Panc1 (cell line): ENCODE measurements around the gene RNASET2. TPM values are rescaled to one million over a fixed set of nuclear protein-coding genes. Genes with fewer than 3 reads are reported as not detected.

ENCODE experiments used
- ATAC-seq: fragments of 200-7000 bp; cut with Tn5 transposase; 2 replicates; pipeline ENCODE4 v1.9.1; 2020; ENCODE audit warnings: mild to moderate bottlenecking, moderate library complexity
- BruUV-seq: library from RNA; stranded (reverse); fragments of 400-500 nt; replicated peaks from 2 replicates; lab custom pipeline; 2021; lab: Mats Ljungman, UMichigan
- CTCF ChIA-PET: fragments of 300-600 bp; sonication (Branson Sonifier 250); formaldehyde crosslinking; loops from one replicate; lab custom pipeline; 2022; ENCODE audit warnings: antibody characterized with exemption; lab: Charles Lee
- POLR2A ChIA-PET: fragments of 300-600 bp; sonication (Branson Sonifier 250); formaldehyde crosslinking; loops from one replicate; lab custom pipeline; 2022; ENCODE audit warnings: antibody characterized with exemption; lab: Charles Lee
- DNase-seq: peaks from one replicate; pipeline ENCODE4 v3.0.0-alpha.2; 2010; ENCODE audit warnings: low read depth, low spot score
- H3K27ac ChIP-seq: 2 replicates; pipeline ENCODE4 v1.5.1; 2011; ENCODE audit warnings: mild to moderate bottlenecking, low read length, inconsistent platforms
- H3K27me3 ChIP-seq: fragments of 200-500 bp; sonication (Bioruptor generic); 2 replicates; pipeline ENCODE4 v1.6.0; 2014; ENCODE audit warnings: low read length, inconsistent platforms; ENCODE audit not compliant: control insufficient read depth, insufficient read depth
- H3K36me3 ChIP-seq: fragments of 200-500 bp; sonication (Bioruptor generic); 2 replicates; pipeline ENCODE4 v1.5.1; 2014; ENCODE audit warnings: inconsistent platforms, mild to moderate bottlenecking, low read length, moderate library complexity; ENCODE audit not compliant: control insufficient read depth, insufficient read depth
- H3K4me1 ChIP-seq: 2 replicates; pipeline ENCODE4 v1.5.1; 2011; ENCODE audit warnings: inconsistent platforms, mild to moderate bottlenecking, low read length, moderate library complexity; ENCODE audit not compliant: control insufficient read depth, insufficient read depth
- H3K4me3 ChIP-seq, 2 experiments: 2 replicates each; pipeline ENCODE4 v1.5.1; 2011 to 2012; ENCODE audit warnings: low read depth in 2 of 2, low read length in 2 of 2, mild to moderate bottlenecking in 2 of 2, inconsistent platforms in 1 of 2, moderate library complexity in 1 of 2
- H3K9me3 ChIP-seq: fragments of 200-500 bp; sonication (Bioruptor generic); 2 replicates; pipeline ENCODE4 v1.5.1; 2014; ENCODE audit warnings: low read depth, mild to moderate bottlenecking, inconsistent platforms, low read length, moderate library complexity; ENCODE audit not compliant: control insufficient read depth, insufficient read depth
- CTCF ChIP-seq: fragments of 450-650 bp; IDR thresholded peaks from 2 replicates; pipeline ENCODE4 v1.5.1; 2017; ENCODE audit warnings: mild to moderate bottlenecking
- POLR2AphosphoS5 ChIP-seq: IDR thresholded peaks from 2 replicates; pipeline ENCODE4 v1.6.1; 2012; ENCODE audit warnings: mild to moderate bottlenecking, low read depth, low read length, moderate library complexity
- REST ChIP-seq, 2 experiments: IDR thresholded peaks; 2 replicates each; pipeline ENCODE4 v1.6.1; 2011 to 2012; ENCODE audit warnings: low read depth in 2 of 2, control low read depth in 1 of 2, low read length in 1 of 2, mild to moderate bottlenecking in 1 of 2, moderate library complexity in 1 of 2; ENCODE audit not compliant: insufficient read depth in 1 of 2
- SIN3A ChIP-seq: IDR thresholded peaks from 2 replicates; pipeline ENCODE4 v1.6.1; 2012; ENCODE audit warnings: low read depth, mild to moderate bottlenecking, low read length, moderate library complexity, borderline replicate concordance; ENCODE audit not compliant: insufficient read depth
- TCF7L2 ChIP-seq: IDR thresholded peaks from 2 replicates; pipeline ENCODE4 v1.6.1; 2011; ENCODE audit warnings: mild to moderate bottlenecking, low read depth, low read length, inconsistent platforms
- in situ Hi-C: cut with HindIII; loops from 2 replicates; pipeline ENCODE4 v1.10.0; 2016; ENCODE audit warnings: low sequenced_read_pairs, low pct_unique_long_range_greater_than_20kb
- intact Hi-C: fragments of 100-400 bp; cut with micrococcal nuclease; formaldehyde crosslinking; loops from one replicate; pipeline ENCODE4 v1.10.0; 2022; ENCODE audit not compliant: unreplicated experiment
- total RNA-seq: library from RNA; stranded (reverse); gene quantifications from one replicate; pipeline ENCODE4 v1.2.1, GENCODE V29; 2021; ENCODE audit not compliant: unreplicated experiment

RNASET2 gene
- total RNA-seq, 1 experiment from 2014 or later: 9.7 TPM

- no peaks in the 10 kb centered on the region for H3K4me1 ChIP-seq
- ATAC-seq: no peak
- in situ Hi-C loops (no loop called here), intact Hi-C loops (no loop called here)
- TF ChIP-seq TCF7L2 (no peak), REST (IDR thresholded peaks at IDR 0.05; ENCODE audit: insufficient read depth in 1 of 2, low read depth in 2 of 2, low read length in 1 of 2) (no peak), CTCF (no peak), POLR2AphosphoS5 (no peak), SIN3A (no peak)
- ChIA-PET POLR2A (no interaction called here), CTCF (no interaction called here)
- peaks cover 18% of the 10 kb centered on the region for H3K27me3 ChIP-seq
- H3K27ac ChIP-seq: no peak overlapping the region
- H3K36me3 ChIP-seq: no peaks in the 10 kb centered on the region
- no peak overlapping the region for H3K4me3 ChIP-seq
- no peak for DNase-seq
- H3K9me3 ChIP-seq: no peaks in the 10 kb centered on the region
- BruUV-seq: no TSS peak
Measured at GRCh38 chr6:166924531-166924930, 31.8 kb downstream of the RNASET2 start.

GRCh38 chr6:166922937-166923336, 33.4 kb downstream of the RNASET2 start:
- no peak for TF ChIP-seq REST (IDR thresholded peaks at IDR 0.05; ENCODE audit: insufficient read depth in 1 of 2, low read depth in 2 of 2, low read length in 1 of 2)
- no peak for ATAC-seq
- DNase-seq: no peak
- Histone ChIP-seq H3K9me3 (no peaks in the 10 kb centered on the region), H3K36me3 (no peaks in the 10 kb centered on the region), H3K27ac (no peak overlapping the region), H3K4me1 (no peaks in the 10 kb centered on the region), H3K27me3 (peaks cover 25% of the 10 kb centered on the region), H3K4me3 (no peak overlapping the region)
- intact Hi-C loops (no loop called here), in situ Hi-C loops (no loop called here)
- no TSS peak for BruUV-seq
- ChIA-PET CTCF (no interaction called here), POLR2A (no interaction called here)
